OCI-M2 (cell line): ENCODE measurements around the gene HSDL2.
"Not testable (repeated sequence)": the region's sequence is repeated elsewhere in the genome, so short reads cannot be mapped to it uniquely, and the experiment has no call there.

ENCODE experiments used
- DNase-seq: peaks from one replicate; lab custom pipeline; 2025; ENCODE audit not compliant: unreplicated experiment; lab: John Stamatoyannopoulos, UW

HSDL2 gene

GRCh38 chr9:112365257-112365656, 14.7 kb upstream of the HSDL2 start:
- not testable (repeated sequence) for DNase-seq

DNA sequence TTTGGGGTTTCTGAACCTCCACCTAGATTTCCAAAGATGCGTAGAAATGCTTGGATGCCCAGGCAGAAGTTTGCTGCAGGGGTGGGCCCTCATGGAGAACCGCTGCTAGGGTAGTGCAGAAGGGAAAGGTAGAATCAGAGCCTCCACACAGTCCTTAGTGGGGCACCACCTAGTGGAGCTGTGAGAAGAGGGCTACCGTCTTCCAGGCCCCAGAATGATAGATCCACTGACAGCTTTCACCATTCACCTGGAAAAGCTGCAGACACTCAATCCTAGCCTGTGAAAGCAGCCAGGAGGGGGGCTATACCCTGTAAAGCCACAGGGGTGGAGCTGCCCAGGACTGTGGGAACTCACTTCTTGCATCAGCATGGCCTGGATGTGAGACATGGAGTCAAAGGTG, 13.3 kb upstream of the HSDL2 start:
- DNase-seq = no peak

DNA sequence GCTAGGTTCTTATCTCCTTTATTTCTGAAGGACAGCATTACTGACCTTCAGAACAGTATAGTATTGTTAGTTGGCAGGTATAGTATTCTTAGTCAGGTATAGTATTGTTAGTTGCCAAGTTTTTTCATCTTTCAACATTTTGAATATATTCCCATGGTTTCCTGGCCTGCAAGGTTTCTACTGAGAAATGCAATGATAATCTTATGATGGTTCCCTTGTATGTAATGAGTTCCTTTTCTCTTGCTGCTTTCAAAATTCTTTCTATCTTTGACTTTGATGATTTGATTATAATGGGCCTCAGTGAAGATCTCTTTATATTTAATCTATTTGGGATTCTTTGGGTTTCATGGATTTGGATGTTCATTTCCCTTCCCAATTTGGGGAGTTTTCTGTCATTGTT, 12.4 kb upstream of the HSDL2 start:
- DNase-seq = no peak

DNA sequence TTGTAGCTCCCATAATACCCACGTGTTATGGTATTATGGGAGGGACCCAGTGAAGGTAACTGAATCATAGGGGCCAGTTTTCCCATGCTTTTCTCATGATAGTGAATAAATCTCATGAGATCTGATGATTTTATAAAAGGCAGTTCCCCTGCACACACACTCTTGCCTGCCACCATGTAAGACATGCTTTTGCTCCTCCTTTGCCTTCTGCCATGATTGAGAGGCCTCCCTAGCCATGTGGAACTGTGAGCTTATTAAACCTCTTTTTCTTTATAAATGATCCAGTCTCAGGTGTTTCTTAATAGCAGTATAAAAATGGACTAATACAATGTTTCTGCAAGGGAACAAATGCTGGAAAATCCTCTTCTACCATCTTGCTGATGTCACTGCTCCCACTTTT, 10.1 kb upstream of the HSDL2 start:
- no peak for DNase-seq

- no peak for DNase-seq
These were observed 8.8 kb upstream of the HSDL2 start for GRCh38 chr9:112371060-112371459.

DNA sequence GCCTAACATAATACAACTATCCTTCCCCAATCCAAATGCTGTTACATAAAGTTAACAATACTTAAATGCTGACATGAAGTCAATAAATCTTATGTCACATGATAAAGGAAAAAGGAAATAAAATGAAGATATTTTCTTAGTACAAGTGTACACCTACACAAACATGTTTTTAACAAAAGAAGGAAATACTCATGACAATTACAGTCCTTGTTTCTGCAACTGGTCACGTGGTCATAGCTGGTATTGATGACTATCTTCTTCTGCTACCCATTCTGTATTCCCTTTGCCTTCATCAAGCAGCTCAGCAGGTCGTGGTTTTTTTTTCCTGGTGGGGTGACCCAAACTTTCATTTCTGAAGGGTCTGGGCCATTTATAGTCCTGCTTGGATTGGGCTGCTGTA, 6.2 kb upstream of the HSDL2 start:
- not testable (repeated sequence) for DNase-seq

GRCh38 chr9:112374232-112374631, 5.7 kb upstream of the HSDL2 start:
- not testable (repeated sequence) for DNase-seq

- DNase-seq = no peak
These were observed 4.5 kb upstream of the HSDL2 start for GRCh38 chr9:112375361-112375760.

- no peak for DNase-seq
These were observed 2.8 kb upstream of the HSDL2 start for GRCh38 chr9:112377087-112377486.

DNA sequence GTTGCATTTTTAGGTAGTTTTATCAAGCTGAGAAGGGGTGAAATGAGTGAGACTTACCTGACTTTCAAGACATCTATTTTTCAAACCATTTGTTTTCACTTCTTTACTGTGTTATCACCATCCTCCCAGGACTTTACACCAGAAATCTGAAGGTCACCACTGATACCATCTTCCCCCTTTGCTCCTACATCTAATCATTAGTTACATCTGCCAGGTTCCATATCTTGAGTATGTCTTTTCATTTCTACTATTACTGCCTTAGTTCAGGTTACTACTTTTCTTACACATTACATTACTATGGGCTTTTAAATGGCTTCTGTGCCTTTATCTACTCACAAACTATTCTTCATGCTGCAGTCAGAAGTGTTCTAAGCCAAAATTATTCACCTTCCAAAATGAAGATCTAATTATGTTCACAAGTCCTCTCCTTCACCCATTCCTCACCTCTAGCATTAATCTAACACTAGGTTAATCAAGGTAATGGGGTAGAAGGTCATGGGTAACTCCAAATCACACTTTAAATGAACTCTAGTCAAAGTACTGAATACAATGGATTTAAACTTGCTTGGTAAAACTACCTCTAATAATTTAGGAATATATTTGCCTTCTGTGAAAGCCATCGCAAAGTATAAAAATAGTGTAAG, 2.1 kb upstream of the HSDL2 start:
- DNase-seq = no peak

- DNase-seq = no peak
These were observed 1.4 kb upstream of the HSDL2 start for GRCh38 chr9:112378328-112379176.

DNA sequence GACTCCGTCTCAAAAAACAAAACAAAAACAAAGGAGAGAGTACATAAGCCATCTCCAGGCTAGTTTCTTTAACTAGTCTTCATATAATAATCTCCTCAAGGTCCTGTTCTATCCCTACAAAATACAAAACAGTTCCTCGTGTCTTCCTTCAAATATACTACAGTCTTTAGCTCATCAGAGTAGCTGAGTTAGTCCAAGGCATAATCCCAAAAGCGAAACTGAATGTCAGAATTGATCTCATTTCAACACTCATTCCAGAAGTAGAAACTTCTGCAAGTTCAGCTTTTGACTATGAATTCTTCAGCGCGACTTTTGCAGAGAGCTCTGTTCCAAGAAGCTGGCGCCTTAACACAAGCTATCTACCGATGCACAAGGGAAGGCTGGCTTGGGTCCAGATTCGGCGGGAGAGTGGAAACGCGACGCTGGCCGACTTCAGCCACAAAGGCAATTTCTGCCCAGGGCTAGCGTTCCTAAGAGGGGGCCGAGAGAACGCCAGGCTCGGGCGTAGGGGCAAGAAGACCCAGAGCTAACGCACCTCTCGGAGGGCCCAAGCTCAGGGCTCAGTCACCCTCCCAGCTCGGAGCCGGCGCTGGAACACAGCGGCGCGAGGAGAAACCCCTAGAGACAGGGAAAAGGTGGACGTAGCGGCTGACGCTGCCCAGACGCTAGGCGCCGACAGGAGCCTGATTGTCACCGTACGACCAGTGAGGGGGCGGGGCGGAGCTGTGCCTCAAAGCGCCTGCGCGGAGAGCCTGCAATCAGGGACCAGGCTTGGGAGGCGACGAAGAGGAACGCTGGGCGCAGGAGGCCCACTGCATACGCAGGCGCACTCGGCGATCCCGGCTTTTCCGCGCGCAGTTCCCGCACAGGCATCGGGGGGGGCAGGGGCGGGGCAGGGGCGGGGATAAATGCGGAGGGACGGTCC, 469 bp upstream of the HSDL2 start:
- DNase-seq = peak; percentile 83

DNA sequence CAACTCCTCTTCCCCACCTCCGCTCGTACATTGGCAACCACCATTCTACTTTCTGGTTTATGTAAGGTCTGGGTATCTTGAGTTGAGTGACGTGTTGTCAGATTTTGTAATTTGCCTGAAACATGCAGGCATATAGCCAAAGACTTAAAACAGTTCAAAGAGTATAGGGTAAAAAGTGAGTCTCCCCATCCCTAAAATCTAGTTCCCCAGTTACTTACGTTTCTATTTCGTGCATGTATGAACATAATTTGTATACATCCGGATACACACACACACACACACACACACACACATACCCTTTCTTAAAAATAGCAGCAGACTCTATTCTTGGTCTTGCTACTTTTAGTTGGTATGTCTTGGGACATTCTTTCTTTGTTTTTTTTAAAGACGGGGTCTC, 915 bp downstream of the HSDL2 start:
- DNase-seq = no peak

DNA sequence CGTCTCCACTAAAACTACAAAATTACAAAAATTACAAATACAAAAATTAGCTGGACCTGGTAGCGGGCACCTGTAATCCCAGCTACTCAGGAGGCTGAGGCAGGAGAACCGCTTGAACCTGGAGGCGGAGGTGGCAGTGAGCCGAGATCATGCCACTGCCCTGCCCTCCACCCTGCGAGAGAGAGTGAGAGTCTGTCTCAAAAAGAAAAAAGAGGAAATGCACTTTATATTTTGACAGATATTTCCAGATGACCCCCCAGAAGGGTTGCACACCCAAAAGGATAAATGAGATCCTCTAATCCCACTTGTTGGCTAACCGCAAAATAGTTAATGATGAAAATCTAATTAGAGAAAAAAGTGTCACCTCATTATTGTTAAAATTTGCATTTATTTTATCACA, 2.2 kb downstream of the HSDL2 start:
- no peak for DNase-seq

DNA sequence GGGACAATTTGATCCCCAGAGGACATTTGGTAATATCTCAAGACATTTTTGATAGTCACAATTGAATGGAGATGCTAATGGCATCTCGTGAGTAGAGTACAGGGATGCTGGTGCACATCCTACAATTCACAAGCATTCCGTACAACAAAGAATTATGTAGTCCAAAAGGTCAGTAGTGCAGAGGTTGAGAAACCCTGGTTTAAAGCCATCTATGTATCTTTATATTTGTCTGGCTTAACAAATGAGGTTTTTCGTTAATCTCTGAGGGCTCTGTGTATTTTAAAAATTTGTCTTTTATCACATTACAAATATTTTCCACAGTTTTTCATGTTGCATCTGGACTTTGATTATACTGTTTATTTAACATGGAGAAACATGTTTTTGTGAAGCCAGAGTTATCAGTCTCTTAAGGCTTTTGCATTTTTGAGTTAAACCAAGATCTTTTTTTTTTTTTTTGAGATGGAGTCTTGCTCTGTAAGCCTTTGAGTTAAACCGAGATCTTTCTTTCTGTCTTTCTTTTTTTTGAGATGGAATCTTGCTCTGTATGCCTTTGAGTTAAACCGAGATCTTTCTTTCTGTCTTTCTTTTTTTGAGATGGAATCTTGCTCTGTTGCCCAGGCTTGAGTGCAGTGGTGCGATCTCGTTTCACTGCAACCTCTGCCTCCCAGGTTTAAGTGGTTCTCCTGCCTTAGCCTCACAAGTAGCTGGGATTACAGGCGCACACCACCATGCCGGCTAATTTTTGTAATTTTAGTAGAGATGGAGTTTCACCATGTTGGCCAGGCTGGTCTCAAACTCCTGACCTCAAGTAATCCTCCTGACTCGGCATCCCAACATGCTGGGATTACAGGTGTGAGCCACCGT, 2.8 kb downstream of the HSDL2 start:
- DNase-seq = no peak

GRCh38 chr9:112384219-112384618, 4.3 kb downstream of the HSDL2 start:
- no peak for DNase-seq

DNA sequence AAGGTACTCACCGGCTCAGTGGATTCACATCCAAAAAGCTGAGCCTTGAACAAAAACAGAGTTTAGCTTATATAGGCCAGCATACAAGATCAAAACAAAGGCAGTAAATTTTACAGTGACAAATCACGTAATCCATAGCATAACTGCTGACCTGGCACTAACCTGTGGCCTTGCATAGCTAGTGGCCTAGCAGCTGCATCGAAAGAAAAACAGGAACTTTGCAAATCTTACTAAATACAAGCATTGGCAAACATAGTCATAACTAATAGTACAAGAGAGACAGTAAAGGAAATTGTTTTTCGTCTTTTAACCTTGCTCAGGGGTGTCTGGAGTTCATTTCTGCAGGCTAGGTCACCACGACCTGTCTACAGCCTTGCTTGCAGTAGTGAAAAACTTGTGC, 4.8 kb downstream of the HSDL2 start:
- no peak for DNase-seq

GRCh38 chr9:112387115-112387514, 7.2 kb downstream of the HSDL2 start:
- DNase-seq = no peak

DNA sequence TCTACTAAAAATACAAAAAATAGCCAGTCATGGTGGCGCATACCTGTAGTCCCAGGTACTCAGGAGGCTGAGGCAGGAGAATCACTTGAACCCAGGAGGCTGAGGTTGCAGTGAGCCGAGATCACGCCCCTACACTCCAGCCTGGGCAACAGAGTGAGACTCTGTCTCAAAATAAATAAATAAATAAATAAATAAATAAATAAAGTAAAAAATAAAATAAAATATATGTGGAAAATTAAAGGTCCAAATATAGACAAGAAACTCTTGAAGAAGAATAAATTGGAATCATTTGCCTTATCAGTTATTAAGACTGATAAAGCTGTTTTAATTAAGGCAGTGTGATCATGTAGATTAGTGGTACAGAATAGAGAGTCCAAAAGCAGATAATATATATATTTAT, 10.0 kb downstream of the HSDL2 start:
- DNase-seq = not testable (repeated sequence)

- not testable (repeated sequence) for DNase-seq
These were observed 12.1 kb downstream of the HSDL2 start for GRCh38 chr9:112391936-112392560.
